Measurements from ENCODE around the gene PHF21A. TPM values are rescaled to one million over a fixed set of nuclear protein-coding genes. Genes with fewer than 3 reads are reported as not detected.

PHF21A gene
- total and polyA plus RNA-seq, 4 donors = 3.6 to 8.5 (median 6.2) TPM

DNA sequence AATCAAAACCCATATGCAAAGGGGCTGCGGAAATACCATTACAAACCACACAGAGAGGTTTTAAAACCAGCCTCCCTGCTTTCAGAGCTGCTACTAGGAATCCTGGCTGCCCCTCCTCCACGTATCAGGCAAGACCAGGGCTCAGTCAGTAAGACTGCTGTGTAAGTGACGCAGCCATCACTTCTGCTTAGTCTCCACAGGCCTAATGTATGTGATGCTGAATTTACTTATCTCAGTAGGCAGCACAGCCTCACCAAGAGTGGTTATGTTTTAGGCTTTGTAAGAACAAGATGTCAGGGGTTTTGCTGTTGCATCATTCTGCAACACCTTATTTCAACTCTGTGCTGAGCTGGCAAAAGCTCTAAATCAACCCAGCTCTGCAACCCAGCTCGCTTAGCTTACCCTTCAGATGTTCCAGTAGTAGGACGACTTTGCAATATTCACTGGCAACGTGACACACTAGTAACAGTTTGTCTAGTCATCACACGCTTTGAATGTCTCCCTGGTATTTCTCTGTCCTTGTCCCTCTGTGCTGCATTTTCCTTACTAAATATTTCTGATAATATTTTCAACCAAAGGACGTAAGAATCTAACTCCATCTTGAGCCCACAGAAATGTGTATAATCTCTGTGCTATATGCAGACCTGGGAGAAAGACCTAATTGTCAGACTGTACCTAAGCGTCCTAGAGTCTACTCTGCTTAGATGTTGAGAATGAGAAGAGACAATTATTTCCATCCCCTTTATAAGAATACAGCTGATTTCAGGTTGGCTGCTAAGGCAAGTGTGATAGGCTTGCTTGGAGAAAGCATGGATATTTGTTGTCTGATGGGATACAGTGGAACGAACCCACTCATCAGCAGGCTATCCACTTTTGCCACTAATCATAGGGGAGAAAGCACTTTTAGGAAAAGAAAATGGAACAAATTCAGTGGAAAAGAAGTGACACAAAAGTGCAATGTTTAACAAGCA is 126.6 kb downstream of the PHF21A start:
- Histone ChIP-seq H3K4me3 (ENCODE audit: low read depth in 1 of 3, low read length in 3 of 3) (no peak overlapping the region), H3K27ac (ENCODE audit: low read depth in 1 of 2, low read length in 2 of 2) (no peak overlapping the region), H3K9ac (ENCODE audit: low read depth in 1 of 2, low read length in 2 of 2) (no peak overlapping the region), H3K36me3 (ENCODE audit: control insufficient read depth in 4 of 4, insufficient read depth in 3 of 4, low read depth in 1 of 4, low read length in 3 of 4) (no peaks in the 10 kb centered on the region), H3K27me3 (ENCODE audit: control insufficient read depth in 4 of 4, insufficient read depth in 4 of 4, low read length in 3 of 4) (no peaks in the 10 kb centered on the region), H3K9me3 (ENCODE audit: control insufficient read depth in 4 of 4, low read length in 3 of 4) (no peaks in the 10 kb centered on the region), H3K4me1 (ENCODE audit: control insufficient read depth in 4 of 4, insufficient read depth in 4 of 4, low read length in 3 of 4) (peaks cover 4 to 36% (median 30%) of the 10 kb centered on the region in 4 donors)
- TF ChIP-seq, protein P1, sequence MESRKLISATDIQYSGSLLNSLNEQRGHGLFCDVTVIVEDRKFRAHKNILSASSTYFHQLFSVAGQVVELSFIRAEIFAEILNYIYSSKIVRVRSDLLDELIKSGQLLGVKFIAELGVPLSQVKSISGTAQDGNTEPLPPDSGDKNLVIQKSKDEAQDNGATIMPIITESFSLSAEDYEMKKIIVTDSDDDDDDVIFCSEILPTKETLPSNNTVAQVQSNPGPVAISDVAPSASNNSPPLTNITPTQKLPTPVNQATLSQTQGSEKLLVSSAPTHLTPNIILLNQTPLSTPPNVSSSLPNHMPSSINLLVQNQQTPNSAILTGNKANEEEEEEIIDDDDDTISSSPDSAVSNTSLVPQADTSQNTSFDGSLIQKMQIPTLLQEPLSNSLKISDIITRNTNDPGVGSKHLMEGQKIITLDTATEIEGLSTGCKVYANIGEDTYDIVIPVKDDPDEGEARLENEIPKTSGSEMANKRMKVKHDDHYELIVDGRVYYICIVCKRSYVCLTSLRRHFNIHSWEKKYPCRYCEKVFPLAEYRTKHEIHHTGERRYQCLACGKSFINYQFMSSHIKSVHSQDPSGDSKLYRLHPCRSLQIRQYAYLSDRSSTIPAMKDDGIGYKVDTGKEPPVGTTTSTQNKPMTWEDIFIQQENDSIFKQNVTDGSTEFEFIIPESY (IDR thresholded peaks at IDR 0.05) = no peak
- TF ChIP-seq HNF4G (IDR thresholded peaks at IDR 0.05) = no peak
- peak; percentile 16 to 37 for TF ChIP-seq HNF4A (conservative IDR thresholded peaks at IDR 0.05)
- TF ChIP-seq YY1 (IDR thresholded peaks at IDR 0.05) = no peak
- TF ChIP-seq GABPA (IDR thresholded peaks at IDR 0.05 in 1 of 2, conservative IDR thresholded peaks at IDR 0.05 in 1 of 2) = no peak
- no peak for TF ChIP-seq JUND (IDR thresholded peaks at IDR 0.05)
- peak; percentile 66 to 82 for TF ChIP-seq RXRA (IDR thresholded peaks at IDR 0.05)
- TF ChIP-seq, protein P2, sequence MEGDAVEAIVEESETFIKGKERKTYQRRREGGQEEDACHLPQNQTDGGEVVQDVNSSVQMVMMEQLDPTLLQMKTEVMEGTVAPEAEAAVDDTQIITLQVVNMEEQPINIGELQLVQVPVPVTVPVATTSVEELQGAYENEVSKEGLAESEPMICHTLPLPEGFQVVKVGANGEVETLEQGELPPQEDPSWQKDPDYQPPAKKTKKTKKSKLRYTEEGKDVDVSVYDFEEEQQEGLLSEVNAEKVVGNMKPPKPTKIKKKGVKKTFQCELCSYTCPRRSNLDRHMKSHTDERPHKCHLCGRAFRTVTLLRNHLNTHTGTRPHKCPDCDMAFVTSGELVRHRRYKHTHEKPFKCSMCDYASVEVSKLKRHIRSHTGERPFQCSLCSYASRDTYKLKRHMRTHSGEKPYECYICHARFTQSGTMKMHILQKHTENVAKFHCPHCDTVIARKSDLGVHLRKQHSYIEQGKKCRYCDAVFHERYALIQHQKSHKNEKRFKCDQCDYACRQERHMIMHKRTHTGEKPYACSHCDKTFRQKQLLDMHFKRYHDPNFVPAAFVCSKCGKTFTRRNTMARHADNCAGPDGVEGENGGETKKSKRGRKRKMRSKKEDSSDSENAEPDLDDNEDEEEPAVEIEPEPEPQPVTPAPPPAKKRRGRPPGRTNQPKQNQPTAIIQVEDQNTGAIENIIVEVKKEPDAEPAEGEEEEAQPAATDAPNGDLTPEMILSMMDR (IDR thresholded peaks at IDR 0.05; ENCODE audit: low read depth, low read length, missing input control) = no peak
- TF ChIP-seq NR2F2 (IDR thresholded peaks at IDR 0.05) = no peak
- no peak for TF ChIP-seq TAF1 (conservative IDR thresholded peaks at IDR 0.05)
- TF ChIP-seq, protein P3, sequence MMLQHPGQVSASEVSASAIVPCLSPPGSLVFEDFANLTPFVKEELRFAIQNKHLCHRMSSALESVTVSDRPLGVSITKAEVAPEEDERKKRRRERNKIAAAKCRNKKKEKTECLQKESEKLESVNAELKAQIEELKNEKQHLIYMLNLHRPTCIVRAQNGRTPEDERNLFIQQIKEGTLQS (IDR thresholded peaks at IDR 0.05) = peak; percentile 82
- no peak for TF ChIP-seq RAD21 (IDR thresholded peaks at IDR 0.05)
- no peak for TF ChIP-seq FOXA1 (IDR thresholded peaks at IDR 0.05)
- TF ChIP-seq EGR1 (IDR thresholded peaks at IDR 0.05; ENCODE audit: low read depth in 2 of 2) = no peak
- TF ChIP-seq, protein P4, sequence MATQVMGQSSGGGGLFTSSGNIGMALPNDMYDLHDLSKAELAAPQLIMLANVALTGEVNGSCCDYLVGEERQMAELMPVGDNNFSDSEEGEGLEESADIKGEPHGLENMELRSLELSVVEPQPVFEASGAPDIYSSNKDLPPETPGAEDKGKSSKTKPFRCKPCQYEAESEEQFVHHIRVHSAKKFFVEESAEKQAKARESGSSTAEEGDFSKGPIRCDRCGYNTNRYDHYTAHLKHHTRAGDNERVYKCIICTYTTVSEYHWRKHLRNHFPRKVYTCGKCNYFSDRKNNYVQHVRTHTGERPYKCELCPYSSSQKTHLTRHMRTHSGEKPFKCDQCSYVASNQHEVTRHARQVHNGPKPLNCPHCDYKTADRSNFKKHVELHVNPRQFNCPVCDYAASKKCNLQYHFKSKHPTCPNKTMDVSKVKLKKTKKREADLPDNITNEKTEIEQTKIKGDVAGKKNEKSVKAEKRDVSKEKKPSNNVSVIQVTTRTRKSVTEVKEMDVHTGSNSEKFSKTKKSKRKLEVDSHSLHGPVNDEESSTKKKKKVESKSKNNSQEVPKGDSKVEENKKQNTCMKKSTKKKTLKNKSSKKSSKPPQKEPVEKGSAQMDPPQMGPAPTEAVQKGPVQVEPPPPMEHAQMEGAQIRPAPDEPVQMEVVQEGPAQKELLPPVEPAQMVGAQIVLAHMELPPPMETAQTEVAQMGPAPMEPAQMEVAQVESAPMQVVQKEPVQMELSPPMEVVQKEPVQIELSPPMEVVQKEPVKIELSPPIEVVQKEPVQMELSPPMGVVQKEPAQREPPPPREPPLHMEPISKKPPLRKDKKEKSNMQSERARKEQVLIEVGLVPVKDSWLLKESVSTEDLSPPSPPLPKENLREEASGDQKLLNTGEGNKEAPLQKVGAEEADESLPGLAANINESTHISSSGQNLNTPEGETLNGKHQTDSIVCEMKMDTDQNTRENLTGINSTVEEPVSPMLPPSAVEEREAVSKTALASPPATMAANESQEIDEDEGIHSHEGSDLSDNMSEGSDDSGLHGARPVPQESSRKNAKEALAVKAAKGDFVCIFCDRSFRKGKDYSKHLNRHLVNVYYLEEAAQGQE (IDR thresholded peaks at IDR 0.05) = no peak
- peak; percentile 6 for TF ChIP-seq FOXA2 (IDR thresholded peaks at IDR 0.05)
- TF ChIP-seq SP1 (IDR thresholded peaks at IDR 0.05) = peak; percentile 56
- TF ChIP-seq, protein P5, sequence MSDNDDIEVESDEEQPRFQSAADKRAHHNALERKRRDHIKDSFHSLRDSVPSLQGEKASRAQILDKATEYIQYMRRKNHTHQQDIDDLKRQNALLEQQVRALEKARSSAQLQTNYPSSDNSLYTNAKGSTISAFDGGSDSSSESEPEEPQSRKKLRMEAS (IDR thresholded peaks at IDR 0.05) = no peak
- DNase-seq (ENCODE audit: low spot score) = peak; percentile 52
- WGBS = 66% methylated on average over 10 of the region's 10 CpGs
